Inferior parietal cortex (tissue), 1 donor: Measurements from ENCODE around the gene CYB561D1.
A peak's percentile ranks its signal among the peaks of the same experiment; 100 is the strongest.
"Not testable (repeated sequence)": the region's sequence is repeated elsewhere in the genome, so short reads cannot be mapped to it uniquely, and the experiment has no call there.

Experiments
- DNase-seq: peaks from one replicate; pipeline ENCODE4 v3.0.0-alpha.2; 2016; ENCODE audit errors: extremely low spot score

The CYB561D1 gene

GRCh38 chr1:109493805-109494539 is at the start of gene CYB561D1:
Gene CYB561D1 (plus strand): TSS chr1:109494094. CDS start chr1:109494140, 46 bp downstream.
- DNase-seq, result peak; percentile 89

- no peak for DNase-seq
Measured at GRCh38 chr1:109444346-109444745, 49.5 kb upstream of the CYB561D1 start.

DNA sequence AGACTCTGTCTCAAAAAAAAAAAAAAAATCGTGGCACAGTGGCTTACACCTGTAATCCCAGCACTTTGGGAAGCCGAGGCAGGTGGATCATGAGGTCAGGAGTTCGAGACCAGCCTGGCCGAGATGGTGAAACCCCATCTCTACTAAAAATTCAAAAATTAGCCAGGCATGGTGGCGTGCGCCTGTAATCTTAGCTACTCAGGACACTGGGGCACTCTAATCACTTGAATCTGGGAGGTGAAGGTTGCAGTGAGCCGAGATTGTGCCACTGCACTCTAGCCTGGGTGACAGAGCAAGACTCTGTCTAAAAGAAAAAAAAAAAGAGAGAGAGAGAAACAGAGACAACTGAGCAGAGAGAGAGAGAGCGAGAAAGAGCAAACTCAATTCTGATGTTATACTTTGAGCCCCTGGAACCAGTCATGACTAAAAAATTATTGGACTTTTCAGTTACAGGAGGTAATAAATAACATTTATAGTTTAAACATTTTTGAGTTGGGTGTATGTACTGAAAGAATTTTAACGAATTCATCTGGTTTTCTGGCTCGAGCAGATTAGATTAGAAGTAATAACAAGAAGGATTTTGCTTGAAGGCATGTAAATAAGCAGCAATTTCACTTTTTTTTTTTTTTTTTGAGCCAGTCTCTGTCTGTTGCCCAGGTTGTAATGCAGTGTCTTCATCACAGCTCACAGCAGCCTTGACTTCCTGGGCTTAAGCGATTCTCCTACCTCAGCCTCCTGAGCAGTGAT is 47.8 kb upstream of the CYB561D1 start:
- DNase-seq, result not testable (repeated sequence)

GRCh38 chr1:109447524-109447923 is 46.4 kb upstream of the CYB561D1 start:
- DNase-seq, result no peak

DNA sequence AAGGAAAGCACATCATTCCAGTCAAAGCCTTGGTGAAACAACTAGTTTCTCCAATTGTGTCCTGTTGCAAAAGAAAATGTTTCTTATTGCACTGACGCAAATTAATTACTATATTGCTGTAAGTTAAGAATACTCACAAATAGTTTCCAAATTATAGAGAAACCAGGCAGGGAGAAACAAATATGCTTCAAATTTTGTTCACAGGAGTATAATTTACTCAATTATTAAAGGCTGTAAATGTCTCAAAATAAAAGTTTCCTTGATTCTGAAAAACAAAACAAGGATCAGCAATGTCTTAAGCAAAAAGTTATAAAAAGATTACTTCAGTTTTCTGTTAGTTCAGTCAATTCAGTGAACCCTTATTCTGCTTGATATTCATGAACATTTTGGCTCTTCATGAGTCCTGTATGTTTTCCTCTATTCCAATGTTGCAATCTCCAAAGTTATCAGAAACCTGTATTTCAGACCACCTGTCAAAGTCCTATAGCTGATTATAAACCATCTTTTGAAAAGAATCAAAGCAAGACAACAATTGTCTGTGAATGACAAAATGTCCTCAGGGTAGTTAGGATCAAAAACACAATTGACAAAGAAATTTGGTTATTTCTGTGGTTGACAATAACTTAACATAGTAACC is 39.3 kb upstream of the CYB561D1 start:
- no peak for DNase-seq

DNA sequence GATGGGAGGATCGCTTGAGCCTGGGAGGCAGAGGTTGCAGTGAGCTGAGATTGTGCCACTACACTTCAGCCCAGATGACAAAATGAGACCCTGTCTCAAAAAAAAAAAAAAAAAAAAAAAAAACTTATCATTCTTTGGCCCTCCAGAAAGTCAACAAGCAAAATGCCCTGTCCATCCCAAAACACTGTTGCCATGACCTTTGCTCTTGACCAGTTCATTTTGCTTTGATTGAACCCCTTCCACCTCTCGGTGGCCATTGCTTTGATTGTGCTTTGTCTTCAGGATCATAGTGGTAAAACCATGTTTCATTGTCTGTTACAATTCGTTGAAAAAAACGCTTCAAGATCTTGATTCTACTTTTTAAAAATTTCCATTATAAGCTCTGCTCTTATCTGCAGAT is 36.1 kb upstream of the CYB561D1 start:
- DNase-seq, result no peak

GRCh38 chr1:109466125-109466451 is 27.8 kb upstream of the CYB561D1 start:
- no peak for DNase-seq

DNA sequence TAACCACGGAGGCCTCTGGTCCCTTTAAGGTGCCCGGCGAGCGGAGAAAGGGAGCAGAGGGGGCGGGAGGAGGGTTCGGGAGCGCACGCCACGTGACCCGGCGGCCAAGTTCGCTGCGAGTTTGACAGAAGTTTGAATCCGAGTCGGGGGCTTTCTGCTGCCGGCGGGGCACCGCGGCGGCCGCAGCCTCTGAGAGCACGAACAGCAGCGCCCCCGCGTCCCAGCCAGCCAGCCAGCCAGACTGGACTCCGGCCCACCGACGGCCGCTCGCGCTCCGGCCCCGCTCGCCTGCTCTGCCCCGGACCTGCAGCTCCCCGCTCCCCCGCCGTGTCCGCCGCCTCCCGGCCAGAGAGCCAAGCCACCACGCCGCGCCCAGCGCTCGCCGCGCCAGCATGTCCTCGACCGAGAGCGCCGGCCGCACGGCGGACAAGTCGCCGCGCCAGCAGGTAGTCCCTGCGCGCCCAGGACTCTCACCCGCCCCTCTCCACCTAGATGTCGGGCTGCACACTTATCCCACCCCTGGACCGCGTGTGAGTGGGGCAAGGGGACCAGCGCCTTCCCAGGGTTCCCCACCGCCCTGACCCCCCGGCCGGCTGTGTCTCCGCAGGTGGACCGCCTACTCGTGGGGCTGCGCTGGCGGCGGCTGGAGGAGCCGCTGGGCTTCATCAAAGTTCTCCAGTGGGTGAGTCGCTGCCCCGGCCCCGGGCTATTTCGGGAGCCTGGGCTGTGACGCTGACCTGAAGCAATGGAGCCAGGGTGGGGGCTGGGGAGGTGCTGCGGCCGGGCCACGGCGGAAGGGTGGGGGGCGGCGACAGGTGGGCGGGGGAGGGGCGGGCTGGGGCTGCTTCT is 27.2 kb upstream of the CYB561D1 start, which contains the start of gene SYPL2:
Gene SYPL2 (plus strand): TSS at position 95 of the 849 bp plus-strand sequence. CDS start 298 bp downstream, at position 393.
- DNase-seq, result no peak

GRCh38 chr1:109467301-109467777 is 26.6 kb upstream of the CYB561D1 start:
- DNase-seq, result no peak

GRCh38 chr1:109468061-109468460 is 25.8 kb upstream of the CYB561D1 start:
- DNase-seq, result no peak

DNA sequence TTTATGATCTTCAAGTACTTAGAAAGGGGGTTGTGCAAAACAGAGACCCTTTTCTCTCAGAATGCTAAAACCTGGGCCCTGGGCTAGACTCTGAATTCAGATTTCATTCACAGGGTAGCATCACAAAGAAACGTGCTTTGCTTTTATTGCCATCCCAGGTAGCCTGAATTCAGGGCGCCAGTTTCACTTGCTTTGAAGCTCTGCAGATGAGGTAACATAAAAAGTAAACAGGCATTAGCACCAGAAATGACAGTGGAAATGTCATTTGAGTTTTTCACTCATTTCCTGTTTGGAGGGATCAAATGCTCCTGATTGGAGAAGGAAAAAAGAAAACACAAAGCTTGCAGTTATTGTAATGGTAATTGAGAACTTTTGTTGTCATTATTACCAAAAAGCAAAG is 25.0 kb upstream of the CYB561D1 start:
- no peak for DNase-seq

DNA sequence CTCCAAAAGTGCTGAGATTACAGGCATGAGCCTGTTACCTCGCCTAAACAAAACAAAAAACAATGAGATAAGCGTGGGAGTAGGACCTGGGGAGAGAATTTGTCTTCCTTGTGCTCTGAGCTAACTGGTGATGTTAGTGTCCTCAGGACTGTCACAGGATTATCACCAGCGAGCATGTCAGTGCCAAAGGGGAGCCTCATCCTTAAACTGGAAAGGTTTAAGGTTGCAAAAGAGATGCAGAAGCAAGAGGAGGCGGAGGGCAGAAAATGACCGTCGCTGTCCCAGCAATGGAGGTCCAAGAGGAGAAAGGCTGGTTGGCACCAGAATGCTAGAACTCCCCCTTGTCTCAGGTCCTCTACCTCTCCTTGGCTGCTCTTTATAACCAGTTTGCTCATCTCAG is 23.6 kb upstream of the CYB561D1 start:
- no peak for DNase-seq

DNA sequence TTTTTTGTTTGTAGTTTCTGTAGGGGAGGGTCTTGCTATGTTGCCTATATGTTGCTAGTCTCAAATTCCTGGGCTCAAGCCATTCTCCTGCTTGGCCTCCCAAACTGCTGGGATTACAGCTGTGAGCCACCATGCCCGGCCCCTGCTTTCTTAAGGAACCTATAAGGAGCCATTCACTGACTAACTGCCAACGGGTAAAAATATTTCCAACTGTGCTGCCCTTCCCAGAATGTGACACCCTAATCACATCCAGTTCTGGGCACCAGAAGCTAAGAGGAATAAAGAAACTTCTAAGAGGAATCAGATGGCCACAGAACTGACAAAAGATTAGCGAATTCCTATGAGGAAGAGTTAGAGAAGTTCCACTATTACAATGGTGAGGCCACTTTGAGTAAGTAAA is 21.1 kb upstream of the CYB561D1 start:
- DNase-seq, result no peak

DNA sequence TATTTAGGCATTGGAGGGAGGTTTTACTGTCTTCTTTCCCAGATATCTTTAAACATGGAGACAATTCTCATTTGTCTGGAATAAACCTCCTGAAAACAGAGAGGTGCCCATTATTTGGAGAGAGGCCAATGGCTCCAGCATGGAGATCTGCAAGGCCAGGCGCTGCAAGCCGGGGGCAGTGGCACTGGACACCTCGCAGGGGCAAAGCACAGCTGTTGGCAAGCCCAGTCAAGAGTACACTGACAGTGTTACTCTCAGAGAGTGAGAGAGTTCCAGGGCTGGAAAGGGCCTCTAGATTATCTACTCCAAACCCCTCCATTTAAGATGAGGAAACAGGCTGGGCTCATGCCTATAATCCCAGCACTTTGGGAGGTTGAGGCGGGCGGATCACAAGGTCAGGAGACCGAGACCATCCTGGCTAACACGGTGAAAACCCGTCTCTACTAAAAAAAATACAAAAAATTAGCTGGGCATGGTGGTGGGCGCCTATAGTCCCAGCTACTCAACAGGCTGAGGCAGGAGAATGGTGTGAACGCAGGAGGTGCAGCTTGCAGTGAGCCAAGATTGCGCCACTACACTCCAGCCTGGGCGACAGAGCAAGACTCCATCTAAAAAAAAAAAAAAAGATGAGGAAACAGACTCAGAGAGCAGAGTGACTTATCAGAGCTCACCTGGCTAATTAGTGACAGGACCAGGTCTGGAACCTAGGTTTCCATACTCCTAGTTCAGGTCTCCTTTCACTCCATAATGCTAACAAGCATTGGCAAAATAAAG is 20.4 kb upstream of the CYB561D1 start:
- DNase-seq, result not testable (repeated sequence)

GRCh38 chr1:109474697-109475096 is 19.2 kb upstream of the CYB561D1 start:
- DNase-seq, result no peak

- no peak for DNase-seq
Measured at GRCh38 chr1:109475261-109475660, 18.6 kb upstream of the CYB561D1 start.

DNA sequence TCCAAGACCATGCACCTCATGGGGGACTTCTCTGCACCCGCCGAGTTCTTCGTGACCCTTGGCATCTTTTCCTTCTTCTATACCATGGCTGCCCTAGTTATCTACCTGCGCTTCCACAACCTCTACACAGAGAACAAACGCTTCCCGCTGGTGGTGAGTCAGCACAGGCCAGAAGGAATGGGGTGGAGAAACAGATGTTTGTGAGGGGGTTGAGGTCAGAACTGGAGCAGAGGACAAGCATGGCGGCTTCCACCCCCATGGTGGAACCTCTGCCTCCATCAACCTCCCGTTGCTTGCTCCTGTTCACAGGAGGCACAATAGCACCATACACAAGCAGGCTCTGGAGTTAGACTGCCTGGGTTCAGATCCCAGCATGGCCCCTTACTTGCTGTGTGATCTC is 17.1 kb upstream of the CYB561D1 start:
- no peak for DNase-seq

DNA sequence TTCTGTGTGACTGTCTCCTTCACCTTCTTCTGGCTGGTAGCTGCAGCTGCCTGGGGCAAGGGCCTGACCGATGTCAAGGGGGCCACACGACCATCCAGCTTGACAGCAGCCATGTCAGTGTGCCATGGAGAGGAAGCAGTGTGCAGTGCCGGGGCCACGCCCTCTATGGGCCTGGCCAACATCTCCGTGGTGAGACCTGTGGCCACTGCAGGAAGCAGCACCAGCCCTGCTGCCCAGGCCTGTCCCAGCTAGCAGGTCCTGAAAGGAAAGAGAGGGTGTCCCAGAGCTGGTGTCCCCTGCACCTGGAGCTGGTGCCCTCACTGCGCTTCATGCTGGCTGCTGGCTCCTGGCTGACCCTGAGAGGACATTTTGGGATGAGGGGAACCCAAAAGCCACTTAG is 16.1 kb upstream of the CYB561D1 start:
- no peak for DNase-seq

DNA sequence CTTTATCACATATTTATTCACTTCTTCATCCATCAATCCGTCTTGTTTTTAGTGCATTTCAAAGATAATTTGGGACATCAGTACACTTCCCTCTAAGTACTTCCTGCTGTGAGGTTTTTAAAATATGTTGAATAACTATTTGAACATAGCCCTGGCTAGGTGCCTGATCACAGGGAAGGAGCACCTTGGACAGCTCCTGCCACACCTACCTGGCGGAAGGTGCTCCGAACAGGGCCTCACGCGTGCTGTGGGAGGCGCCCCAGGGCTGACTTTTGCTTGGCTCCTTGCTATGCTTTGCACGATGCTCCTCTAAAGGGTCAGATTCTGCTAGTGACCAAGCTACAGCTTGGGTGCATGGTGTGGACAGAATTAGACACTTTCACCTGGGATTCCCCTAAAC is 15.1 kb upstream of the CYB561D1 start:
- DNase-seq, result no peak

DNA sequence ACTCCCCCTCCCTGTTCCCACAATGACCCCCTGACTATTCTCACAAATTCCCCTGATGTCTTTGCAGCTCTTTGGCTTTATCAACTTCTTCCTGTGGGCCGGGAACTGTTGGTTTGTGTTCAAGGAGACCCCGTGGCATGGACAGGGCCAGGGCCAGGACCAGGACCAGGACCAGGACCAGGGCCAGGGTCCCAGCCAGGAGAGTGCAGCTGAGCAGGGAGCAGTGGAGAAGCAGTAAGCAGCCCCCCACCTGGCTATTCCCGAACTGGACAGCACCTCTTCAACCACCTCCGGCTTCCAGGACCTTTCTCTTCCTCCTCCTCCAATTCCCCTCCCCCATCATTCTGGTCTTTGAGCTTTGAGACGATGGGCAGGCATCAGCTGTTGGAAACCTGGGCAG is 14.6 kb upstream of the CYB561D1 start:
- no peak for DNase-seq

GRCh38 chr1:109479901-109480300 is 14.0 kb upstream of the CYB561D1 start:
- no peak for DNase-seq
